GM21390 (cell line): Measurements from ENCODE around the gene CATSPERD.
"Not testable (repeated sequence)": the region's sequence is repeated elsewhere in the genome, so short reads cannot be mapped to it uniquely, and the experiment has no call there.

Source experiments
- ATAC-seq: cut with Tn5 transposase; IDR thresholded peaks from one replicate; pipeline ENCODE4 v1.9.1; 2021; ENCODE audit not compliant: unreplicated experiment

Gene CATSPERD

DNA sequence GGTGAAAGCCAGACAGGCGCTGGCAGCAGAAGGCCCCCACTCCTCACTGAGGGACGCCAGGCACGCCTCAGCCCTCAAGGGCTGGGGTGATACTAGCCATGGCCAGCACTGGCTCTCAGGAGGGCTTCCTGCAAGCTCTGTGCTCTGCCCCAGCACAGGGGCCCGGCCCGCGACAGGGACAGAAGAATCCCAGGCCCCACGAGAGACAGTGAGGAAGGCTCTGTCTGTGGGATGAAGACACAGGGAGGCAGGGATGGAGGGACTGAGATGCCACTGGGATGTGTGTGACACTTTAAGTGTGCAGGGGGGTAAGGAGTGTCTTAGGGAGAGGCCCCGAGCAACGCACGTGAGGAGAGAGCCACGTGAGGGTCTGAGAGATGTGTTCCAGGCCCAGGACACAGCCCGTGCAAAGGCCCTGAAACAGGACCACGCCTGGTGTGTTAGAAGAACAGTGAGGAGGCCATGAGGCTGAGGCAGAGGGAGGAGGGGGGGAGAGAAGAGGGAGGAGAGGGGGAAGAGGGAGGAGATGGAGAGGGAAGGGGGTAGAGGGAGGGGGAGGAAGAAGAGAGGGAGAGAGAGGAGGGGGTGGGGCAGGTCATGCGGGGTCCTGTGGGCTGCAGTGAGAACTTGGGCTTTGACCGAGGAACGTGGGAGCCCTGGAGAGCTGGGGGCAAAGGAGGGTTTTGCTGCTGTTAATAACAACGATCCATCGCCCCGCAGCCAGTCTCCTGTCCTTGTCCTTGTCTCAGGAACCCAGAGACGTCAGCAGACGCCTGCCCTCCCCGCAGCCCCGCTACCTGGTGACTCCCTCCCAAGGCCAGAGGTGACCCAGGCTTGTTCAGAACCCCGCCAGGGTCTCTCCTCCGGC is 23.2 kb upstream of the CATSPERD start:
- ATAC-seq = no peak

DNA sequence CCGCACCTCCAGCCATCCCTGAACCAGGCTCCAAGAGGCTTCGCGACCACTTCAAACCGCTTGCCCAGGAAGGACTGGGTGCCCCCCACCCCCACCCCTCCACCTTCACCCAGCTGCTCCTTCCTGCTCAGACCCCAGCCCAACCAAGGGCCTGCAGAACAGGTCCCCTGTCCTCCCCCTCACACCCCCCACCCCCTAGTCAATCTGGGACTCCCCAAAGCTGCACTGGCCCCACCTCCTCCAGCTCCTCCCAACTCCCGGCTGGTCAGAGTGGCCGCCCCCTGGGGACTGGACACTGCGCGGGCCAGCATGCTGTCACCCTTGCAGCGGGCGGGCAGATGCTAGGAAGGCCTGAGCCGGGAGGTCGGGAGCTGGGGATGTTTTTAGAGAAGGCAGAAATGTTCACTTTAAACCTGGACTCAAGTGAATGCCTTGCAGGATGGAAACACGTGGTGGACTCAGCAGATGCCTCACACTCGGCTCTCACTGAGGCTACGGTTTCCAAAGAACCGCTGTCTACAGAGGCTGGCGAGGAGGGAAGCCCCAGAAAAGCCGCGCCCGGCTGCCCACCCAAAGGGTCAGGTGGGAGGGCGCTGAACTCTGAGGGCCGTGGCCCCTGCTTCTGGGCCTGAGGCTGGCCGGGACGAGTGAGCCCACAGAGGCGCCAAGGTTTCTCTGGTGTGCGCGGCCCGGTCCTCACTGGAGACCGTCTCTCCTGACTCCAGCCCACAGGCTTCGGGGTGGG is 22.4 kb upstream of the CATSPERD start:
- ATAC-seq = no peak

GRCh38 chr19:5698635-5699422 is 21.6 kb upstream of the CATSPERD start:
- no peak for ATAC-seq

DNA sequence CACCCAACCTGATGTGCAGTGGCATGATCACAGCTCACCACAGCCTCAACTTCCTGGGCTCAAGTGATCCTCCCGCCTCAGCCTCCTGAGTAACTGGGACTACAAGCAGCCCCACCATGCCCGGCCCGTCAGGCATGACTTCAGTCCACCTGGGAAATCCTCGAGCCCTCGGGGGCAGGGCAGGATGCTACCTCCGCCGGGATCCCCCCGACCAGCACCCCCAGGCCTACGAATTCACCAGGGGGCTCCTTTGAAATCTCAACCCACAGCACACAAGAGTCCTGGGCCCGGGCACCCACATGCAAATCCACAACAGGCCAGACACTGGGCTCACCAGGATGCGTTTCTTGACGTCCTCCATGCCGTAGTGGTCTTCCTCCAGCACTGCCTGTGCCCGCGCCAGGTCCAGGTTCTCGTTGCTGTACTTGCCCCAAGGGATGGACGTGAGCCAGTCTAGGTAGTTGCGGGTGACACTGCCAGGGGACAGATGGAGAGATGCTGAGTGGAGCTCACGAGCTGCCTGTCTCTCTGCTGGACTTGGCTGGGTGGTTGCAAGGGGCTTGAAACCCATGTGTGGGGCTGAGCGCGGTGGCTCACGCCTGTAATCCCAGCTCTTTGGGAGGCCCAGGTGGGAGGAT is 19.9 kb upstream of the CATSPERD start:
- no peak for ATAC-seq

- ATAC-seq = not testable (repeated sequence)
Measured at GRCh38 chr19:5702053-5702410, 18.4 kb upstream of the CATSPERD start.

DNA sequence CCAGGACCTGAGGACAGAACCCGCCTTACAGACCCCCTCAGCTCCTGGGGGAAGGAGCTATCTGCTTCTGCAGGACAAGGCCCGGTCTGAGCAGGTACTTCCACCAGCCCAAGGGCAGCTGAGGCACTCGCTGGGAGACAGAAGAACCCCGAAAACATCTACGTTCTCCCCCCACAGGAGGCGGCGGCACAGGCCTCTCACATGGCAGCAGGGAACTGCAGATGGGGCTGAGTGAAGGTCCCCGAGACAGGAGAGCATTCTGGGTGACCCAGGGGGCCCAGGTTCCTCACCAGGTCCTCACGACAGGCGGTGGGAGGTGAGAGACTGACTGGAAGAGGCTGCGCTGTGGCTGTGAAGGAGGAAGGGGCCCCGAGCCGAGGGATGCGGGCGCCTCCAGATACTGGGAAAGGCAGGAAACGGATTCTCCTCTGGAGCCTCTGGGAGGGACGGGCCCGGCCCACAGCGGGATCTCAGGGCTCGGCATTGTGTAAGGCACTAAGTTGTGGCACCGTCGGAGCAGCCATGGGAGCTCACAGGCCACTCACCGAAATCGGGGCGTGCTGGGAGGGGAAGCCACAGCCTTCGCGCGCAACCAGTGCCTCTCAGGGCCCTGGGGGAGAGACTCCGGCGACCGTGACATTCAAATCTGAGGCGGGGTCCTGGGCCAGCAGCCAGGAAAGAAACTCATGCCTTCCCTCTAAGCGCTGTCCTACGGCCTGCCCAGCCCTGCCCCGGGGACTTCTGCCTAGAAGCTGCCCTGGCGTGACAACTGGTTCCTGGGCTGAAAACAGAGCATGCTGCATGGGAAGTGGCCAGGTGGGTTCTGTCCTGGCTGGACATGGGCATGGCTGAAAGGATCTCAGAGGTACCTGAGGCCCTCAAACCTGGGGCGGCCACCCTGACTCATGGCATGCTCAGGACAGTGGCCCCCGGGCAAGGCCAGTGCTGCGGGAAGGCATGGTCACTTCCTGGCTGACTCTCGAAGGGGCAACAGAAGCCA is 16.3 kb upstream of the CATSPERD start:
- no peak for ATAC-seq

- ATAC-seq = no peak
Measured at GRCh38 chr19:5705552-5705951, 14.9 kb upstream of the CATSPERD start.

DNA sequence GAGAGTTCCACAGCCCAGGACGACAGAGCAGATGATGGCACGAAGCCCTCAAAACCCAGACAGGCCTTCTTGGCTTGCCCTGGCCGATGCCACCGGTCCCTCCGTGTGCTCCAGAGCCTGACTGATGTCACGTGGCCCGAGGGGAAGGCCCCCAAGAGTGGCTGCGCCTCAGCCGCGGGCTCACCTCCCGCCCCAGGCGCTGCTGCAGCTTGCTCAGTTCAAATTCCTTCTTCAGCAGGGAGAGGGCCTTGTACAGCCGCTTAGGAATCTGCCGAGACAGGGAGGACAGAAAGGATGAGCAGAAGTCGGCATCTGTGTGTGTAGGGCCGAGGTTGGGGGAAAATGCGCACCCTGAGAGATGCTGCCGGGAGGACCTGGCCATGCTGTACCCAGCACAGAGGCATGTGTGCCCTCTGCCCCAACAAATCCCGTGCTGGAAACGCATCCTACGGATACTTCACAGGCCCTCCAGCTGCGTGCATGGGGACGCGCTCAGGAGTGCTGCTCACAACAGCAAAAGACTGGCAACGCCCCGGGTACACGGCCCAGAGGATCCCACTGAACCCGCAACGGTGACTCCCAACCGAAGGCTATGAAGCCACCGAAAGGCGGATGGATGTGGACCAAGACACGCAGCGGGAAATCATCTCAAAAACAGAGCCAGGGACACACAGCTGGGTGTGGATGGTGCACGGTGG is 13.4 kb upstream of the CATSPERD start:
- no peak for ATAC-seq

DNA sequence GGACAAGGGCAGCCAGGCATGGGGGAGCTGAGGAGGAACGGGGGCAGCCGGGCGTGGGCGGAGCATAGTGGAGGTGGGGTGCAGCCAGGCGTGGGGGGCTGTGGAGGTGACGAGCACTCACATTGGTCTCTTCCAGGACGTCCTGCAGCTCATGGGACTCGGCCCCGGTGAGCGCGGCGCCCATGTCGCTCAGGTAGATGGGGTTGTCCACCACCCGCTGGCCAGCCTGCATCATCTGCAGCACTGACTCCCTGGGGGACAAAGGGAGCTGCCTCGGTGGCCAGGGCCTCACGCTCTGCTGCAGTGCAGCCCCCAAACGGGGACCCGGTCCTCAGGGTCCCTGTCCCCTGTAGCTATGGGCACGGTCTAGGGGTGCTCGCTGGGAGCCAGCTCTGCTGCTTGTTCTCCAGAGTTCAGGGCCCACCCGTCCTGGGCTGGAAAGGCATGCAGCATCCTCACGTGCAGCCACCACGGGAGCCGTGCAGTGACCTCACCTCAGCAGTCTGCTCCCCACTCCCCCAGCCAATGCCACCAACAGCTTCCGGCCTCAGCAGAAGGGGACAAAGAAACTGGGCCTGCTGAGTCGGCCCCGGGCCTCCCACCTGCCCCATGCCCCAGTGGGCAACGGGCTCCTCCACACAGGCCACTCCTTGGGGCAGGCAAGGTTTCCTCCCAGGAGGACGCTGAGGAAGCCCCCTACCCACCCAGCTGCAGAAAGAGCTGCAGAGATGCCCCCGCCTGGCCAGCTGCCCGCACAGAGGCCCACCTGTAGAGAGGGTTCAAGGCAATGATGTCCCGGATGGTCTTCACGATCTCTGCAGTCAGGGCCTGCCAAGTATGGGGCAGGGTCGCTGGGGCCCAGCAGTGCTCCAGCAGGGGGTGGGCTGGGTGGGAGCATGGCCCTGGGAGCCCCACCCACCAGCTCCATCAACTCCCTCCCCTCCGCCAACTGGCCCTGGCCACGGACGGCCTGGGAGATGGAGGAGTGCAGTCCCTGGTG is 12.6 kb upstream of the CATSPERD start:
- no peak for ATAC-seq

- no peak for ATAC-seq
Measured at GRCh38 chr19:5711025-5711424, 9.4 kb upstream of the CATSPERD start.

GRCh38 chr19:5711713-5712161 is 8.7 kb upstream of the CATSPERD start:
- no peak for ATAC-seq

- ATAC-seq = no peak
Measured at GRCh38 chr19:5713228-5713627, 7.2 kb upstream of the CATSPERD start.

DNA sequence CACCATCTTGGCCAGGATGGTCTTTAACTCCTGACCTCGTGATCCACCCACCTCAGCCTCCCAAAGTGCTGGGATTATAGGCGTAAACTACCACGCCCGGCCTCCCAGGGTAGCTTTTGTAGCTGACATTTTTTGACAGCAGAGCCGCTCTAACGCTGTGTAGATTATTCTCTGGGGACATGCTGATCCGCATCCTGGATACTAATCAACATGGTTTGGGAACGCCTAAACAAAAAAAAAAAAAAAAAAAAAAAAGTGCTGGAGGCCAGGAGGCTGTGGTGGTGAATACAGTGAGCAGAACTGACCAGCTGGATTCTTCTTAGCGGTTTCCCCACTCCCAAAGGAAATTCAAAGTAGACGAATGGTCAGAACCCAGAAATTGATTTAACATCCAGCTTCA is 5.6 kb upstream of the CATSPERD start:
- no peak for ATAC-seq

DNA sequence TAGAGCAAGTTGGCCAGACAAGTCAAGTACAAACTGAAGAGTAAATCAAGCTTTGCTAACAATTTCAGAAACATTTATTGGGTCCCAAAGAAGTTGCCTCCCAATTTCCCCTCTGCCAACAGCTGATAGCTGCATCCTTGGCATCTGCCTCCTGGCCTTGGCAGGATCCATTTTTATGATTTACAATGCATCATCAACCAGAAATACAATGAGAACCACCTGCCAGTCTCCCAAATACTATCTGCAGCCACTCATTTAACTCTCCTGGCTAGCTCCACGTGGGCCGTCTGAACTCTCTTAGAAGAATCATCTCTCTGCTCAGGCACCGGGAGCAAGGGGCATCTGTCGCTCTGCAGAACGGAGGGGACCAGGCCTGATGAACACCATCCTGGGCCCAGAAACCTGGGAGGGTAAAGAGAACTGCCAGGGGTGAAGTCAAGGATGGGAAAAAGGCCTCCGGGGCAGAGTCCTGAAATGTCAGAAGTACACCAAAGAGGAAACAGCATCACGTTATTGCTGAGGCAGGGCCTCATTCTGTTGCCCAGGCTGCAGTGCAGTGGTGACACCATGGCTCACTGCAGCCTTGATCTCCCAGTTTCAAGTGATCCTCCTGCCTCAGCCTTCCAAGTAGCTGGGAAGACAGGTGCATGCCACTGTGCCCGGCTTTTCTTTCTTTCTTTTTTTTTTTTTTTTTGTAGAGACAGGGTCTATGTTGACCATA is 3.1 kb upstream of the CATSPERD start:
- no peak for ATAC-seq

DNA sequence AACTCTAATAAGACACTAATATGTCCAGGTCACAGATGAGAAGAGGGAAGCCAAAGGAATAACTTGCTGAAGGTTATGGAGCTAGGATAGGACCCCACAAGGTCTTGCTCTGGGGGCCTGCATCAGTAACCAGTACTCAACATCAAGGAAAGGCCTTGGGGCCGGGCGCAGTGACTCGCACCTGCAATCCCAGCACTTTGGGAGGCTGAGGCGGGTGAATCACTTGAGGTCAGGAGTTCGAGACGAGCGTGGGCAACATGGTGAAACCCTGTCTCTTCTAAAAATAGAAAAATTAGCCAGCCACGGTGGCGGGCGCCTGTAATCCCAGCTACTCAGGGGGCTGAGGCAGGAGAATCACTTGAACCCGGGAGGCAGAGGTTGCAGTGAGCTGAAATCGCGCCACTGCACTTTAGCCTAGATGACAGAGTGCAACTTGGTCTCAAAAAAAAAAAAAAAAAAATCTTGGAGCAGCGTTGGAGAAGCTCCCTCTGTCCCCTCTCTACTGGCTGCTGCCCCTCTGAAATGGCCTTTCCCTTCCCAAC is 2.3 kb upstream of the CATSPERD start:
- no peak for ATAC-seq

DNA sequence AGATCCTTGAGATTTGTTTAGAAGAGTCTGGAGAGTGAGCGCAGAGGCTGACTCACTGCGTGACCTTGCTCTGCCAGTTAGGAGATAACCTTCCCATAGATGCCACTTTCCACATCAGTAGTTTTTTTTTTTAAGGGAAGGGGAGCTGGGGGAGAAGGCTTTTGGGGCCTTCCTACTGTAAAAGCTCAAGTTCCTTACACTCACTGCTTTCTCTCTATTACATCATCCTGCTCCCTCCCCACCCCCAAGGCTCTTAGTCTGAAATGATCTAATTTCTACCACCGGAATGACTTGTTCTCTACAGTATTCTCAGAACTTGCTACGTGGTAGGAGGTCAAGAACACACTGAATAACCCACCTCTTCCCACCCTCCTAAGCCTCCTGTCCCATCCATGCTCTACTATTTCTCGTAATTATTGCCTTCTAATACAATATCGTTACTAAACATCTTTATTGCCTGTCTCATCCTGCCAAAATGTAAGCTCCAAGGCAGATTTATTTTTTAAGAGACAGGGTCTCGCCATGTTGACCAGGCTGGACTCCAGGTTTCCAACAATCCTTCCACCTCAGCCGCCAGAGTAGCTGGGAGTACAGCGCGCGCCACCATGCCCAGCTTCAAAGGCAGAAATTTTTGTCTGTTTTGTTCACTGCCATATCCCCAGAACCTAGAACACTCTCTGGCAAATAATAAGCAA is 1.7 kb upstream of the CATSPERD start:
- ATAC-seq = no peak
